GM23338 (cell line): Measurements from ENCODE around the gene LTBP4. TPM values are rescaled to one million over a fixed set of nuclear protein-coding genes. Genes with fewer than 3 reads are reported as not detected.

Experiments
- ATAC-seq: fragments of 200-7000 bp; cut with Tn5 transposase; 3 replicates; pipeline ENCODE4 v1.9.1; 2020
- DNase-seq: peaks from one replicate; pipeline ENCODE4 v3.0.0-alpha.2; 2015; ENCODE audit warnings: low spot score
- H2AFZ ChIP-seq: fragments of 200-600 bp; sonication (generic); 2 replicates; pipeline ENCODE4 v1.8.0; 2016; ENCODE audit warnings: antibody characterized with exemption, mild to moderate bottlenecking, moderate library complexity
- H3F3A ChIP-seq: fragments of 200-600 bp; sonication (generic); replicated peaks from 2 replicates; pipeline ENCODE4 v1.8.0; 2017; ENCODE audit warnings: antibody characterized with exemption, mixed run types, low read depth
- H3K27ac ChIP-seq: fragments of 200-600 bp; sonication (generic); 2 replicates; pipeline ENCODE4 v1.6.1; 2016; ENCODE audit warnings: low read depth
- H3K27me3 ChIP-seq: fragments of 200-600 bp; sonication (generic); 2 replicates; pipeline ENCODE4 v1.8.0; 2016; ENCODE audit warnings: mild to moderate bottlenecking, mixed run types, moderate library complexity; ENCODE audit not compliant: insufficient read depth
- H3K36me3 ChIP-seq: fragments of 200-600 bp; sonication (generic); 2 replicates; pipeline ENCODE4 v1.8.0; 2016; ENCODE audit warnings: mild to moderate bottlenecking; ENCODE audit not compliant: insufficient read depth
- H3K4me1 ChIP-seq: fragments of 200-600 bp; sonication (generic); 2 replicates; pipeline ENCODE4 v1.8.0; 2016; ENCODE audit warnings: mild to moderate bottlenecking, moderate library complexity; ENCODE audit not compliant: insufficient read depth
- H3K4me2 ChIP-seq: fragments of 200-600 bp; sonication (generic); 2 replicates; pipeline ENCODE4 v1.7.1; 2017; ENCODE audit warnings: mixed run types
- H3K4me3 ChIP-seq: fragments of 200-600 bp; sonication (generic); 2 replicates; pipeline ENCODE4 v1.6.1; 2016; ENCODE audit warnings: mixed run types
- H3K79me2 ChIP-seq: fragments of 200-600 bp; sonication (generic); replicated peaks from 2 replicates; pipeline ENCODE4 v1.8.0; 2017; ENCODE audit warnings: mild to moderate bottlenecking; ENCODE audit not compliant: insufficient read depth
- H3K9me2 ChIP-seq: fragments of 200-600 bp; sonication (generic); 2 replicates; pipeline ENCODE4 v1.8.0; 2017; ENCODE audit not compliant: insufficient read depth
- H4K20me1 ChIP-seq: fragments of 200-600 bp; sonication (generic); replicated peaks from 2 replicates; pipeline ENCODE4 v1.8.0; 2017; ENCODE audit warnings: mild to moderate bottlenecking; ENCODE audit not compliant: insufficient read depth
- H3K27ac Mint-ChIP-seq: 2 replicates; pipeline ENCODE4 v1.8.0; 2020; ENCODE audit warnings: inconsistent platforms, mild to moderate bottlenecking, moderate library complexity, mixed read lengths
- H3K27me3 Mint-ChIP-seq: 3 replicates; pipeline ENCODE4 v1.8.0; 2022; ENCODE audit warnings: low read depth, mild to moderate bottlenecking, moderate library complexity, mixed read lengths, inconsistent platforms; ENCODE audit not compliant: insufficient read depth, poor library complexity
- H3K36me3 Mint-ChIP-seq: 3 replicates; pipeline ENCODE4 v1.8.0; 2021; ENCODE audit warnings: low read depth, mild to moderate bottlenecking, inconsistent platforms, moderate library complexity, mixed read lengths
- H3K4me1 Mint-ChIP-seq: 3 replicates; pipeline ENCODE4 v1.8.0; 2020; ENCODE audit warnings: mild to moderate bottlenecking, inconsistent platforms, mixed read lengths
- H3K4me3 Mint-ChIP-seq: 3 replicates; pipeline ENCODE4 v1.8.0; 2021; ENCODE audit warnings: moderate library complexity, mild to moderate bottlenecking, inconsistent platforms, mixed read lengths
- H3K9me3 Mint-ChIP-seq: 3 replicates; pipeline ENCODE4 v1.8.0; 2020; ENCODE audit warnings: moderate library complexity, mild to moderate bottlenecking, inconsistent platforms, mixed read lengths
- CREB1 ChIP-seq: fragments of 250-450 bp; sonication (Bioruptor Pico); IDR thresholded peaks from 2 replicates; pipeline ENCODE4 v1.5.0; 2020; ENCODE audit warnings: low read depth, mild to moderate bottlenecking, moderate library complexity
- ETS1 ChIP-seq: IDR thresholded peaks from 2 replicates; pipeline ENCODE4 v1.6.1; 2016; ENCODE audit warnings: antibody characterized with exemption
- EZH2 ChIP-seq: fragments of 200-600 bp; sonication (generic); IDR thresholded peaks from one replicate; pipeline ENCODE4 v1.8.0; 2017; ENCODE audit warnings: antibody characterized with exemption, mild to moderate bottlenecking, low read depth; ENCODE audit not compliant: unreplicated experiment
- NANOG ChIP-seq: IDR thresholded peaks from 2 replicates; pipeline ENCODE4 v1.6.1; 2016; ENCODE audit warnings: antibody characterized with exemption, borderline replicate concordance
- REST ChIP-seq: IDR thresholded peaks from one replicate; pipeline ENCODE4 v1.6.1; 2018; ENCODE audit warnings: antibody characterized with exemption; ENCODE audit not compliant: unreplicated experiment
- STAT1 ChIP-seq: IDR thresholded peaks from one replicate; pipeline ENCODE4 v1.6.1; 2016; ENCODE audit warnings: antibody characterized with exemption; ENCODE audit not compliant: unreplicated experiment
- ZNF114 ChIP-seq: fragments of 250-450 bp; sonication (Bioruptor Pico); IDR thresholded peaks from 2 replicates; pipeline ENCODE4 v1.5.0; 2020; ENCODE audit warnings: mild to moderate bottlenecking, moderate library complexity
- polyA plus RNA-seq: library from polyadenylated mRNA; unstranded; fragments of >200 nt; fragmentation: Nextera tagmentation; extraction: Ambion mirVana; gene quantifications from 2 replicates; pipeline ENCODE4 v1.2.1, GENCODE V29; 2016
- total RNA-seq: library from RNA; depleted of rRNA; stranded (reverse); fragments of >200 nt; shearing (Covaris generic); gene quantifications from 2 replicates; pipeline ENCODE4 v1.2.3, GENCODE V29; 2014

Gene LTBP4
- total and polyA plus RNA-seq, 2 experiments from 2014 or later = 50.3 to 65.0 TPM

DNA sequence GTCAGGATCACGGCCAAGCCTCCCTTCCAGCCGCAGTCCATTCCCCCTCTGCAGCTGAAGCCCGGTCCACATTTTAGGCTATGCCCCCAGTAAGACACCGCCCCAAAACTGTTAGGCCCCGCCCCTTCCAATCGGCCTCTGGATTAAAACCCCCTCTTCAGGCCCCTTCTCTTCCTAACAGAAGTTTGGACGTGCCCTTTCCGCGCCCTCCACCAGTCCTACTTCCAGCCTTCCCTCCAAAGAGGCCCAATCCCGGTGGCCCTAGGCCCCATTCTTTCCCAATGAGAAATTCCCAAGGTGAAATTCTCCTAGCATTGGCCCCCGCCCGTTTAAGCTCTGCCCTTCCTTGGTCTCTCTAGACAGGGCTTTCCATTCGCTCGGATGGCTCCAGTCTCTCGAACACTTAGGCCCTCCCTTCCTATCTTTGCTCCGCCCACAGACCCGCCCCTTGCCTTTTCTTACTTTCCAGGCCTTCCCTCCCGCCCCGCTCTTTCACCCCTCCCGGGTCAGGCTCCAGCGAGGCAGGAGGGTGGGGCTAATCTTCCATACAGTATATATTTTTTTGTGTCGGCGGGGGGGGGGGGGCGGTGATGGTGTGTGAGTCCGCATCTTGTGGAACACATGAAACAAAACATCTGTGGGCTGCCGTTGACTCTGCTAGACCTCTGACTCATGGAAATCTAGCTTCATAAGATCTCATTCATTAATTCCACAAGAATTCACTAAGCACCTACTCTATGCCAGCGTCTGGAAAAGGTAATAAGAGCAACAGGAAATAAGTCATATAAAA lies 13.6 kb downstream of the LTBP4 start:
- peaks cover 8% of the 10 kb centered on the region; the same call in 1 of the 2 replicates for H3K36me3 ChIP-seq
- peak overlapping the region; percentile 97 for H3K27ac Mint-ChIP-seq
- H3K4me2 ChIP-seq = peak overlapping the region; percentile 99
- H4K20me1 ChIP-seq = peaks cover 5% of the 10 kb centered on the region
- TF ChIP-seq NANOG (0 out of 2 replicates have a peak, but pooled peaks have one; percentile 5), EZH2 (no peak), ZNF114 (no peak), REST (no peak), CREB1 (CRISPR knock-in tag) (peak; percentile 31; the same call in 1 of the 2 replicates)
- peak overlapping the region; percentile 92 for H3K27ac ChIP-seq
- no peaks in the 10 kb centered on the region for H3K79me2 ChIP-seq
- H3K4me1 Mint-ChIP-seq = peaks cover 21% of the 10 kb centered on the region
- H3K9me3 Mint-ChIP-seq = no peaks in the 10 kb centered on the region; the same call in 1 of the 3 replicates
- peaks cover 16% of the 10 kb centered on the region for H3K36me3 Mint-ChIP-seq
- ATAC-seq (peak; percentile 53), DNase-seq (peak; percentile 96)
- H3K4me3 Mint-ChIP-seq = peak overlapping the region; percentile 88
- no peak overlapping the region for H2AFZ ChIP-seq
- H3K4me1 ChIP-seq = peaks cover 11% of the 10 kb centered on the region; the same call in 1 of the 2 replicates
- H3K27me3 ChIP-seq = peaks cover 30% of the 10 kb centered on the region
- H3K9me2 ChIP-seq = no peaks in the 10 kb centered on the region
- H3K27me3 Mint-ChIP-seq = peaks cover 44% of the 10 kb centered on the region
- peak overlapping the region; percentile 96 for H3K4me3 ChIP-seq
- peaks cover 19% of the 10 kb centered on the region; the same call in 1 of the 2 replicates for H3F3A ChIP-seq

- H3K4me2 ChIP-seq = no peak overlapping the region
- no peak overlapping the region for H3K27ac ChIP-seq
- Mint-ChIP-seq H3K4me3 (no peak overlapping the region), H3K9me3 (no peaks in the 10 kb centered on the region; the same call in 1 of the 3 replicates), H3K27me3 (peaks cover 33% of the 10 kb centered on the region), H3K4me1 (peaks cover 13% of the 10 kb centered on the region), H3K27ac (no peak overlapping the region), H3K36me3 (peaks cover 23% of the 10 kb centered on the region)
- ATAC-seq (no peak), DNase-seq (no peak)
- H4K20me1 ChIP-seq = peaks cover 5% of the 10 kb centered on the region
- peaks cover 18% of the 10 kb centered on the region for H3K27me3 ChIP-seq
- H3K4me1 ChIP-seq = peaks cover 3% of the 10 kb centered on the region; the same call in 1 of the 2 replicates
- H3F3A ChIP-seq = peaks cover 15% of the 10 kb centered on the region; the same call in 1 of the 2 replicates
- no peak overlapping the region for H3K4me3 ChIP-seq
- H3K79me2 ChIP-seq = no peaks in the 10 kb centered on the region
- no peak overlapping the region for H2AFZ ChIP-seq
- no peaks in the 10 kb centered on the region for H3K9me2 ChIP-seq
- peaks cover 8% of the 10 kb centered on the region; the same call in 1 of the 2 replicates for H3K36me3 ChIP-seq
- TF ChIP-seq NANOG (no peak), STAT1 (no peak), REST (no peak), ETS1 (no peak)
These were observed 15.0 kb downstream of the LTBP4 start for GRCh38 chr19:40616178-40616577.
